ENCODE measurements around the gene NXPE3. TPM values are rescaled to one million over a fixed set of nuclear protein-coding genes. Genes with fewer than 3 reads are reported as not detected.
"Not testable (repeated sequence)": the region's sequence is repeated elsewhere in the genome, so short reads cannot be mapped to it uniquely, and the experiment has no call there.

The NXPE3 gene
- polyA plus RNA-seq, 1 donor (not counting 4 experiments of a cell fraction or from before 2014, with no cell fraction given) = 16.8 TPM

- H3K27ac ChIP-seq (ENCODE audit: control insufficient read depth, insufficient read depth, low read length) = no peak overlapping the region
- DNase-seq (ENCODE audit: low read depth, low spot score) (no peak), FAIRE-seq (no peak)
- TF ChIP-seq EZH2 (IDR thresholded peaks at IDR 0.05; ENCODE audit: low read length) = no peak
- no peak for TF ChIP-seq CTCF (optimal IDR thresholded peaks at IDR 0.05 in 1 of 3, IDR thresholded peaks at IDR 0.05 in 1 of 3, conservative IDR thresholded peaks at IDR 0.05 in 1 of 3; ENCODE audit: extremely low read depth in 1 of 3, insufficient read depth in 2 of 3, low read length in 3 of 3)
- H3K4me2 ChIP-seq (ENCODE audit: control insufficient read depth, extremely low read depth, insufficient read depth, low read depth, low read length) = no peak overlapping the region
- no peak overlapping the region for H3K4me3 ChIP-seq (ENCODE audit: control insufficient read depth in 2 of 3, extremely low read depth in 1 of 3, insufficient read depth in 2 of 3, low read depth in 1 of 3, low read length in 3 of 3)
- dilution Hi-C loops (cut with MboI; ENCODE audit: extremely low pct_ligation_motif_present, low sequenced_read_pairs) = no loop called here
- no peaks in the 10 kb centered on the region for H3K9me3 ChIP-seq (ENCODE audit: control insufficient read depth, low read depth, low read length)
- H3K79me2 ChIP-seq (ENCODE audit: control insufficient read depth, insufficient read depth, low read length) = no peaks in the 10 kb centered on the region
- peaks cover 8 to 18% of the 10 kb centered on the region in 2 experiments for H3K36me3 ChIP-seq (ENCODE audit: control insufficient read depth in 2 of 2, extremely low read depth in 1 of 2, insufficient read depth in 2 of 2, low read length in 2 of 2)
- H4K20me1 ChIP-seq (ENCODE audit: control insufficient read depth, extremely low read depth, insufficient read depth, low read length) = no peaks in the 10 kb centered on the region
- no peak overlapping the region for H3K9ac ChIP-seq (ENCODE audit: control insufficient read depth, extremely low read depth, insufficient read depth, low read length)
- H2AFZ ChIP-seq (ENCODE audit: control insufficient read depth, low read length) = no peak overlapping the region
- no peaks in the 10 kb centered on the region for H3K27me3 ChIP-seq (ENCODE audit: control insufficient read depth, extremely low read depth, insufficient read depth, low read length)
- H3K9me1 ChIP-seq (ENCODE audit: control insufficient read depth, extremely low read depth, insufficient read depth, low read length) = no peaks in the 10 kb centered on the region
- H3K4me1 ChIP-seq (ENCODE audit: control insufficient read depth, extremely low read depth, insufficient read depth, low read length) = no peaks in the 10 kb centered on the region
Observed at GRCh38 chr3:101735833-101736232, 43.2 kb upstream of the NXPE3 start.

- H3K79me2 ChIP-seq (ENCODE audit: control insufficient read depth, insufficient read depth, low read length); H3K4me3 ChIP-seq (ENCODE audit: control insufficient read depth in 2 of 3, extremely low read depth in 1 of 3, insufficient read depth in 2 of 3, low read depth in 1 of 3, low read length in 3 of 3); H3K27ac ChIP-seq (ENCODE audit: control insufficient read depth, insufficient read depth, low read length); FAIRE-seq; H3K27me3 ChIP-seq (ENCODE audit: control insufficient read depth, extremely low read depth, insufficient read depth, low read length); H4K20me1 ChIP-seq (ENCODE audit: control insufficient read depth, extremely low read depth, insufficient read depth, low read length); H3K4me1 ChIP-seq (ENCODE audit: control insufficient read depth, extremely low read depth, insufficient read depth, low read length); dilution Hi-C loops (cut with MboI; ENCODE audit: extremely low pct_ligation_motif_present, low sequenced_read_pairs); H3K4me2 ChIP-seq (ENCODE audit: control insufficient read depth, extremely low read depth, insufficient read depth, low read depth, low read length); H3K9ac ChIP-seq (ENCODE audit: control insufficient read depth, extremely low read depth, insufficient read depth, low read length); H3K36me3 ChIP-seq (ENCODE audit: control insufficient read depth in 2 of 2, extremely low read depth in 1 of 2, insufficient read depth in 2 of 2, low read length in 2 of 2); H3K9me3 ChIP-seq (ENCODE audit: control insufficient read depth, low read depth, low read length); DNase-seq (ENCODE audit: low read depth, low spot score); H3K9me1 ChIP-seq (ENCODE audit: control insufficient read depth, extremely low read depth, insufficient read depth, low read length); H2AFZ ChIP-seq (ENCODE audit: control insufficient read depth, low read length): not testable (repeated sequence)
Observed at GRCh38 chr3:101741914-101742313, 37.1 kb upstream of the NXPE3 start.

DNA sequence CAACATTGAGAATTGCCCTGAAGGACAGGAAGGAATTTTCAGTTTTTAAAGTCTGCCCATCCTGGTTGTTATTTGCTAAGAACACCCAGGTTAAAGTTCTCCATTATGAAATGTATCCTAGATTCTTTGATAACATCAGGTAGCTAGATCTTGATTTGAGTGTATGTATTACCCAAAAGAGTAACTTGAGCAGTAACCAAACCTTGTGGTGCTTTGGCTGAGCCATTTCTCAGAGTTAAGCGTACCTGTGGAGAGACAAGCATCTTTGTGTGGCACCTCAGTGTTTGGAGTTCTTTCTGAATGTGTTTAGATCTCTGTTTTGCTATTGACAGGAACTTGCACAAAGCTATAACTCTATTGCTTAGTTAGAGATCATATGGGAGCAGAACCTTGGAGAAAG lies 34.2 kb upstream of the NXPE3 start:
- H3K4me2 ChIP-seq (ENCODE audit: control insufficient read depth, extremely low read depth, insufficient read depth, low read depth, low read length) = no peak overlapping the region
- H3K4me3 ChIP-seq (ENCODE audit: control insufficient read depth in 2 of 3, extremely low read depth in 1 of 3, insufficient read depth in 2 of 3, low read depth in 1 of 3, low read length in 3 of 3) = no peak overlapping the region
- no peaks in the 10 kb centered on the region for H3K4me1 ChIP-seq (ENCODE audit: control insufficient read depth, extremely low read depth, insufficient read depth, low read length)
- H3K9ac ChIP-seq (ENCODE audit: control insufficient read depth, extremely low read depth, insufficient read depth, low read length) = no peak overlapping the region
- no peaks in the 10 kb centered on the region for H4K20me1 ChIP-seq (ENCODE audit: control insufficient read depth, extremely low read depth, insufficient read depth, low read length)
- TF ChIP-seq CTCF (optimal IDR thresholded peaks at IDR 0.05 in 1 of 3, IDR thresholded peaks at IDR 0.05 in 1 of 3, conservative IDR thresholded peaks at IDR 0.05 in 1 of 3; ENCODE audit: extremely low read depth in 1 of 3, insufficient read depth in 2 of 3, low read length in 3 of 3) (no peak), EZH2 (IDR thresholded peaks at IDR 0.05; ENCODE audit: low read length) (no peak)
- H3K9me1 ChIP-seq (ENCODE audit: control insufficient read depth, extremely low read depth, insufficient read depth, low read length) = no peaks in the 10 kb centered on the region
- DNase-seq (ENCODE audit: low read depth, low spot score) (no peak), FAIRE-seq (no peak)
- dilution Hi-C loops (cut with MboI; ENCODE audit: extremely low pct_ligation_motif_present, low sequenced_read_pairs) = no loop called here
- H3K27me3 ChIP-seq (ENCODE audit: control insufficient read depth, extremely low read depth, insufficient read depth, low read length) = no peaks in the 10 kb centered on the region
- no peak overlapping the region for H3K27ac ChIP-seq (ENCODE audit: control insufficient read depth, insufficient read depth, low read length)
- H3K79me2 ChIP-seq (ENCODE audit: control insufficient read depth, insufficient read depth, low read length) = no peaks in the 10 kb centered on the region
- H3K36me3 ChIP-seq (ENCODE audit: control insufficient read depth in 2 of 2, extremely low read depth in 1 of 2, insufficient read depth in 2 of 2, low read length in 2 of 2) = no peaks in the 10 kb centered on the region
- H2AFZ ChIP-seq (ENCODE audit: control insufficient read depth, low read length) = no peak overlapping the region
- H3K9me3 ChIP-seq (ENCODE audit: control insufficient read depth, low read depth, low read length) = no peaks in the 10 kb centered on the region

DNA sequence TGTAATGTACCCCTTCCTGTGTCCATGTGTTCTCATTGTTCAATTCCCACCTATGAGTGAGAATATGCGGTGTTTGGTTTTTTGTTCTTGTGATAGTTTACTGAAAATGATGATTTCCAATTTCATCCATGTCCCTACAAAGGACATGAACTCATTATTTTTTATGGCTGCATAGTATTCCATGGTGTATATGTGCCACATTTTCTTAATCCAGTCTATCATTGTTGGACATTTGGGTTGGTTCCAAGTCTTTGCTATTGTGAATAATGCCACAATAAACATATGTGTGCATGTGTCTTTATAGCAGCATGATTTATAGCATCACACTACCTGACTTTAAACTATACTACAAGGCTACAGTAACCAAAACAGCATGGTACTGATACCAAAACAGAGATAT lies 33.1 kb upstream of the NXPE3 start:
- H3K9ac ChIP-seq (ENCODE audit: control insufficient read depth, extremely low read depth, insufficient read depth, low read length); DNase-seq (ENCODE audit: low read depth, low spot score); H3K9me1 ChIP-seq (ENCODE audit: control insufficient read depth, extremely low read depth, insufficient read depth, low read length); H3K4me3 ChIP-seq (ENCODE audit: control insufficient read depth in 2 of 3, extremely low read depth in 1 of 3, insufficient read depth in 2 of 3, low read depth in 1 of 3, low read length in 3 of 3); H3K4me2 ChIP-seq (ENCODE audit: control insufficient read depth, extremely low read depth, insufficient read depth, low read depth, low read length); H3K27ac ChIP-seq (ENCODE audit: control insufficient read depth, insufficient read depth, low read length); H3K9me3 ChIP-seq (ENCODE audit: control insufficient read depth, low read depth, low read length); H2AFZ ChIP-seq (ENCODE audit: control insufficient read depth, low read length); FAIRE-seq; H3K36me3 ChIP-seq (ENCODE audit: control insufficient read depth in 2 of 2, extremely low read depth in 1 of 2, insufficient read depth in 2 of 2, low read length in 2 of 2); H3K79me2 ChIP-seq (ENCODE audit: control insufficient read depth, insufficient read depth, low read length); H4K20me1 ChIP-seq (ENCODE audit: control insufficient read depth, extremely low read depth, insufficient read depth, low read length); H3K27me3 ChIP-seq (ENCODE audit: control insufficient read depth, extremely low read depth, insufficient read depth, low read length); dilution Hi-C loops (cut with MboI; ENCODE audit: extremely low pct_ligation_motif_present, low sequenced_read_pairs); H3K4me1 ChIP-seq (ENCODE audit: control insufficient read depth, extremely low read depth, insufficient read depth, low read length): not testable (repeated sequence)

Measured in keratinocyte (primary cell).